Tibial nerve (tissue), 4 donors: ENCODE measurements around the gene POMGNT1.

Experiments
- EP300 ChIP-seq, 2 donors: sonication (generic); formaldehyde crosslinking; IDR thresholded peaks; one replicate each; pipeline ENCODE4 v1.6.1; 2017; ENCODE audit warnings: antibody characterized with exemption in 2 of 2, mild to moderate bottlenecking in 1 of 2
- POLR2A ChIP-seq, 2 donors: fragments of 450-650 bp; IDR thresholded peaks; one replicate each; pipeline ENCODE4 v1.6.1; 2017; ENCODE audit warnings: antibody characterized with exemption in 2 of 2, mild to moderate bottlenecking in 2 of 2, moderate library complexity in 2 of 2
- TF ChIP-seq, protein P1 (sequence below), 5 experiments: fragments of 200-600 bp in 3 of 5; fragments of 450-650 bp in 2 of 5; sonication (generic) in 3 of 5; IDR thresholded peaks; one replicate each; pipeline ENCODE4 v1.5.1; 2016 to 2019; ENCODE audit warnings: antibody characterized with exemption in 5 of 5, mild to moderate bottlenecking in 3 of 5, moderate library complexity in 2 of 5

DNA sequence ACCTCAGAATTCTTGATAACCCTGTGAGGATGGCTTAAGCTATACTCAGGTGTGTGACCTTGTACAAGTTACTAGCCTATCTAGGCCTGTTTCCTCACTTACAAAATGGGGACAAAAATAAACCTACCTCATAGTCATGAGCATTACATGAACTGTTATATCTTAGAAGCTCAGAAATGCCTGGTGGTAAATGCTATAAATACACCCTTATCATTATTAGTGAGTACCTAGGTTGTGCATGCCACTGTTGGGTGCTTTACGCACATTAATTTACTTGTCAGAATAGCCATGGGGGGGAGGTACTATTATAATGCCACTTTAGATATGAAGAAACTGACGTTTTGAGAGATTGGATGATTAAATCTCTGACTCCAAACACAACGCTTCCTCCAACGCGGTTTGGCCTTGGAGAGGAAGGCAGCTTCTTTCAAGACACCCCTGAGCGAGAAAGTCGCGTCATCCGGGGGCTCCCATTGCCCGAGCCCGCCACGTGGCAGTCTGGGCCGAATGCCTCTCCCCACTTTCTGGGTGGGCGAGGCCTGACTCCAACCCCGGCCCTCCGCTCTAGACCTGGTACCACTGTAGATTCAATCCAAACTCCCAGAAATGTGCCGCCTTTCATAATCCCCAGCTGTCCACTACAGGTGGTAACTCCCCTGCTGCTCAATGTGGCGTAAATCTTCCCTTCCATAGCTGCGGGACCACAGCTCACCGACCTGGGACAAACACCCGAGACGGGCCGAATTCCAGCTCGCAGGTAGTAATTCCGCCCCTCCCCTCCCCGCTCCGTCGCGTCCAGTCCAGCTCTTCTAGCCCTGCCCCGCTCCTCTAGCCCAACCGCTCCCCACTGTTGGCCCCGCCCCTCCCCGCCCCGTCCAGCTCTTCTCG, 48.6 kb upstream of the POMGNT1 start:
- TF ChIP-seq EP300 (IDR thresholded peaks at IDR 0.05) (no peak), POLR2A (IDR thresholded peaks at IDR 0.05) (no peak)
- TF ChIP-seq, protein P1, sequence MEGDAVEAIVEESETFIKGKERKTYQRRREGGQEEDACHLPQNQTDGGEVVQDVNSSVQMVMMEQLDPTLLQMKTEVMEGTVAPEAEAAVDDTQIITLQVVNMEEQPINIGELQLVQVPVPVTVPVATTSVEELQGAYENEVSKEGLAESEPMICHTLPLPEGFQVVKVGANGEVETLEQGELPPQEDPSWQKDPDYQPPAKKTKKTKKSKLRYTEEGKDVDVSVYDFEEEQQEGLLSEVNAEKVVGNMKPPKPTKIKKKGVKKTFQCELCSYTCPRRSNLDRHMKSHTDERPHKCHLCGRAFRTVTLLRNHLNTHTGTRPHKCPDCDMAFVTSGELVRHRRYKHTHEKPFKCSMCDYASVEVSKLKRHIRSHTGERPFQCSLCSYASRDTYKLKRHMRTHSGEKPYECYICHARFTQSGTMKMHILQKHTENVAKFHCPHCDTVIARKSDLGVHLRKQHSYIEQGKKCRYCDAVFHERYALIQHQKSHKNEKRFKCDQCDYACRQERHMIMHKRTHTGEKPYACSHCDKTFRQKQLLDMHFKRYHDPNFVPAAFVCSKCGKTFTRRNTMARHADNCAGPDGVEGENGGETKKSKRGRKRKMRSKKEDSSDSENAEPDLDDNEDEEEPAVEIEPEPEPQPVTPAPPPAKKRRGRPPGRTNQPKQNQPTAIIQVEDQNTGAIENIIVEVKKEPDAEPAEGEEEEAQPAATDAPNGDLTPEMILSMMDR (IDR thresholded peaks at IDR 0.05) = no peak
